HG03095 (cell line): ENCODE results near the gene SLC10A1.
"Not testable (repeated sequence)": the region's sequence is repeated elsewhere in the genome, so short reads cannot be mapped to it uniquely, and the experiment has no call there.

ENCODE experiments used
- ATAC-seq: cut with Tn5 transposase; IDR thresholded peaks from one replicate; pipeline ENCODE4 v1.9.1; 2021; ENCODE audit warnings: moderate library complexity; ENCODE audit not compliant: unreplicated experiment

SLC10A1 gene

DNA sequence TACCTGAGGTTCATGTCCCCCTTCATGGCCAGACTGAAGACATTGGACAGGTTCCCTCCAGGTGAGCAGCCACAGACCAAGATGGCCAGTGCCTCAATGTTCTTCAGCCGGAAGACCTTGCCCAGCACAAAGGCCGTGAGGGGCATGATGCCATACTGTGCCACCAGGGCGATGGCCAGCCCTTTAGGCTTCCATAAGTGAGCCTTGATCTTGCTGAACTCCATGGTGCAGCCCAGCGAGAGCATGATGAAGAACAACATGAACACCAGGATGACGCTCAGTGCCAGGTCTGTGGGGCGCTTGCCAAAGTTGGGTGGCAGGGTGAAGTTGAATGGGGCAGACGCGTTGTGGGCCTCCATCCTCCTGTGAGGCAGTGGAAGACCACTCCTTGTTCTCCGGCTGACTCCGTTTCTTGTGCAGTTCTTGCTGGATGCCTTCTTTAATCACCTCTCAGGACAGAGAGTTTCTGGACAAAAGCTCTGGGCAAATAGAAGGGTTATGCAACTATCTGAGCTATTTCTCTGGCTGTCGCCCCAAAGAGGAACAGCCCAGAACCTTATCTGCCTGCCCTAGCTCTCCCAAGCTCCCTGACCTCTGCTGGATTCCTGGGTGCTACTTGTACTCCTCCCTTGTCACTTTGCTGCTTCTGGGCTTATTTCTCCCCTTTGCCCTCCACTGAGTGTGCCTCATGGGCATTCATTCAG lies at the start of gene SLC10A1:
Gene SLC10A1, minus strand, starts transcription at position 445 of the 704 bp plus-strand sequence. Its CDS starts 86 bp downstream, at position 359.
- ATAC-seq: no peak

DNA sequence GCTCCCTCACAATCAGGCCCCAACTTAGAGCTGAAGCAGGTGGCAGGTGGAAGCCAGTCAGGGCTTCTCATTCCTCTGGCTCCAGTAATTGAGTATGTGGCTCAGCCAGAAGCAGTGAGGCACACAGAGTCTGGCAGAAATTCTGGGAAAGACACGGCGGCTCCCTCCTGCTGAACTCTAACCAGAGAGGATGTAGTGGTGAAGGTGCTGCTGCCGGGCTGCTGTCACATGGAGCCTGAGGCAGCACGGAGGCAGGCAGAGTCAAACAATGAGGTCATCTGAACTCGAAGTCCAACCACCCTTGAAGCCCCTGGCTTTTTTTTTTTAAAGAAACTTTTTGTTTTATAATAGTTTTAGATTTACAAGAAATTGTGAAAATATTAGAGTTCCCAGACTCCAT lies 48.7 kb upstream of the SLC10A1 start:
- no peak for ATAC-seq

DNA sequence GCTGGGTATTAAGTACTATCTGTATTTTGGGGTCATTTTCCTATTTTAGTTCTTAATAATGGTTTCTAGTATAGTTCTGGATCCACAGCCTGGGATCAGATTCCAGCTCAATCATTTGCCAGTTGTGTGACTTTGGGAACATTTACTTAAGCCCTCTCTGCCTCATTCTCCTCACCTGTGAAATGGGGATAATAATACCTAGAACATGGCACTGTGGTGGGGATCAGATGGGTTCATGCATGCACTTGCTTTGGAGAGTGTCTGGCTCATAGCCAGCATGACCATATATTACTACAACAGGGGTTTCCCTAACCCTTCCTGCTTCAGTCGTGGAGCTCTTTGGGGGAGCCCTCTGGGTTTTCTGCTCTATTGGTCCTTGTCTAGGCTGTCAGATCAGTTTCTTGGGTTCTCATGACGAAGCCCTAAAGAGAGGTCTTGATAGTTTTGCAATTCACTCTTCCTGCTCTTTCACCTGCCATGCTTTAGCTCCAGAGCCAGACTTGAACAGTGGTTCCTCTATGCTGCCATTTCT lies 48.1 kb upstream of the SLC10A1 start:
- no peak for ATAC-seq

DNA sequence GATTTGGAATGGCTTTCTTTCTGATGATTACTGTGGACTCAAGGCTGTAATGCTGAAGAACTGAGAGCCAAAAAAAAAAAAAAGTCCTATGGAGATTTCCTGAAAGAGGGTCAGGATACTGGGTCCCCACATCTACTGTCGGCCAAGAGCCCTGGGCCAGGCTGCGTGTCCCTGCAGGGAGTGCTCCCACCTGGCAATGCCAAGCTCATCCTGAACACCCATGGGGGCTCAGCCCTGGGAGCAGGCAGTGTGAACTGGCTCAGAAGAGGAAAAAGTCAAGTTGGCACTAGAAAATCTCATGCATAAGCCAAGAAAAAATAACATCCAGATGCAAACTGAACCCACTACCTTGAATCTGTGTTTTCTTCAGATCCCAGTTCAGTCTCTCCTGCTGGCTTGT lies 47.1 kb upstream of the SLC10A1 start:
- no peak for ATAC-seq

DNA sequence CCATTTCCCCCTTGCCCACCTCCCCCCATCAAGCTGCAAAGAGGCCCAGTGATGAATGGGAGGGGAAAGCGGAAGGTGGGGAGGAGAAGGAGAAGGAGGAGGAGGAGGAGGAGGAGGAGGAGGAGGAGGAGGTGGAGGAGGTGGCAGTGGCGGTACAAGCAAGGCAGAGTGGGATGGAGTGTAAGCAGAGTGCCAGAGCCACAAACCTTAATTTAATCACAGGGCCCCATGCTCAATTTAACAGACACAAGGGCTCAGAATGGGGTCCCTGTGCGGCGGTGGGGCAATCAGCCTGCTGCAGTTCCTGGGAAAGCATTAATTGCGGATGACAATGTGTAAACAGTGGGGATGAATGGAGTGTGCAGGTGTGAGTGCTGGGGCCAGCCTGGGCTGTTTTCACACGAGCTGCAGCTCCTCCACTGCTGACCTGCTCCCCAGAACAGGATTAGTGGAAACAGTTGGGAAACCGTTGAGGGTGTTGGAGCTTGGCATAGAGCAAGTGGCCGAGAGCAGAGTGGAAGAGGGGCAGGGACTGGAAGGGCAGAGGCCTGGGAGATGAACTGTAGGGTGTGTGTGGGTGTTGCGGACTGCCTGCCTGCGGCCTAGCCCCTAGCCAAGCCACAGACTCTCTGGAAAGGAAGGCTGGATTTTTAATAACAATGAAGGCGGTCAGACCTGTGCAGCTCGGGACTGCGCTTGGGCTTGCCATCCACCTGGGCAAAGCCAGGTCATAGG lies 45.8 kb upstream of the SLC10A1 start:
- ATAC-seq: no peak

DNA sequence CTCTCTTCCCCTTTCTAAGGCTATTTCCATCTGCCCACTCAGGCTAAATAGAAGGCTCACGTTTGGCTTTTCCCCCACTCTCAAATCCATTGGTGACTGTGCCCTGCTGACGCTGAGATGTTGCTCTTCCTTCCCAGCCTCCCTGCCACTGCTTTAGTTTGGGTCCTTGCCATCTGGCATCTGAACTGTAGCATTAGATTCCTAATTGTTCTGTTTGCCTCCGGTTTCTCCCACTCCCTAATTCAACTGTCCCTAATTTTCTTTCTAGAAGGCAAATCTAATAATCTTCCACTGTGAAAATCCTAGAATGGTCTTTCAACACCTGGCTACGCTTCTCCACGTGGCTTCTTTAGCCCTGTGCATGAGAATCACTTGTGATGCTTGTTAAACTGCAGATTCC lies 44.6 kb upstream of the SLC10A1 start:
- no peak for ATAC-seq

DNA sequence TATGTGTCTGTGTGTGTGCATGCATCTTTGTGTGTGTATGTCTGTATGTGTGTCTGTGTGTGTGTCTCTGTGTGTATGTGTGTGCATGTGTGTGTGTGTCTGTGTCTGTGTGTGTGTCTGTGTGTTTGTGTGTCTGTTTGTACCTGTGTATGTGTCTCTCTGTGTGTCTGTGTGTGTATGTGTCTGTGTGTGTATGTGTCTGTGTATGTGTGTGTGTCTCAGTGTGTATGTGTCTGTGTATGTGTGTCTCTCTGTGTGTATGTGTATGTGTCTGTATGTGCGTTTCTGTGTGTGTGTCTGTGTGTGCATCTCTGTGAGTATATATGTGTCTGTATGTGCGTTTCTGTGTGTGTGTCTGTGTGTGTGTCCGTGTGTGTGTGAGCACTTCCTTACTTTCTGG lies 42.6 kb upstream of the SLC10A1 start:
- ATAC-seq: no peak

DNA sequence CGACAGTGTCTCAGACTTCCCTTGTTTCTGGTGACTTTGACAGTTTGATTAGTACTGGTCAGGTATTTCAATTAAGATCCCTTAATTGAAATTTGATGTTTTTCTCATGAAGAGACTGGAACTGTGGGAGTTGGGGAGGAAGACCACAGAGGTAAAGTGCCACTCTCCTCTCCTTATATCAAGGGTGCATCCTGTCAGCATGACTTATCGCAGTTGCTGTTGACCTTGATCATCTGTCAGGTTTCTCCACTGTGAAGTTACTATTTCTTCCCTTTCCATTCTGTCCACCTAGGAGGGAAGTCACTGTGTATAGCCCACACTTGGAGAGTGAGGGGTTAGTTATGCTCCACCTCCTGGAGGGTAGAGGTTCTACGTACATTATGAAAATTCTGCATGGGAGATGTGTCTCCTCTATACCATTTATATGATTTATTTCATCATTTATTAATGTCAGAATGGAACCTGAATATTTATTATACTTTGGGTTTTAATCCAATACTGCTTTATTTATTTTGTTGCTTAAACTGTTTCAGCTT lies 41.9 kb upstream of the SLC10A1 start:
- ATAC-seq: no peak

DNA sequence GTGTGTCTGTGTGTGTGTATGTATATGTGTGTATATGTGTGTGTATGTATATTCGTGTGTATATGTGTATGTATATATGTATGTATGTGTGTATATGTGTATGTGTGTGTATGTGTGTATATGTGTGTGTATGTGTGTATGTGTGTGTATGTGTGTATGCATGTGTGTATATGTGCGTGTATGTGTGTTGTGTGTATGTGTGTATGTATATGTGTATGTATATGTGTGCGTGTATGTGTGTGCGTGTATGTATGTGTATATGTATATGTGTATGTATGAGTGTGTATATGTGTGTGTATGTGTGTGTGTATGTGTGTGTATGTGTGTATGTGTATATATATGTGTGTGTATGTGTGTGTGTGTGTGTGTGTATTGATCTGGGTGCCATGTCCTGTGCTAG lies 31.8 kb upstream of the SLC10A1 start:
- no peak for ATAC-seq

DNA sequence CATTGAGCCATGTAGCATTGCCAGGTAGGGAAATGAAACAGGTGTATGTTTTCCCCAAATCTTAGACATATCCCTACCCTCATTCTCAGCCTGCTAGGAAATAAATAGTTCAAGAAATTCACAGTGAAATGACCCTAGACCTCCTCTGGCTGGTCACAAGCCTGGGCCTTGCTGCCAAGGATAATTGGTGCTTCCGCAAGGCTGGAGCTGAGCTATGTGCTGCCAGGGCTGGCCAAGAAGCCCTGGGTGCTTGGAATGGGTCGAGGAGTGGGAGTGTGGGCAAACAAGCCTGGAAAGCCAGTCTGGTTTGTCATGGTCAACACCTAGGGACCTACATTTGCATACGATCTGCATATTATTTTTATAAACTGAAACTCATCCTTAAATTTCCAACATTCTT lies 31.3 kb upstream of the SLC10A1 start:
- ATAC-seq: no peak

GRCh38 chr14:69827560-69827959 lies 30.5 kb upstream of the SLC10A1 start:
- no peak for ATAC-seq

- no peak for ATAC-seq
Measured at GRCh38 chr14:69822456-69822855, 25.4 kb upstream of the SLC10A1 start.

DNA sequence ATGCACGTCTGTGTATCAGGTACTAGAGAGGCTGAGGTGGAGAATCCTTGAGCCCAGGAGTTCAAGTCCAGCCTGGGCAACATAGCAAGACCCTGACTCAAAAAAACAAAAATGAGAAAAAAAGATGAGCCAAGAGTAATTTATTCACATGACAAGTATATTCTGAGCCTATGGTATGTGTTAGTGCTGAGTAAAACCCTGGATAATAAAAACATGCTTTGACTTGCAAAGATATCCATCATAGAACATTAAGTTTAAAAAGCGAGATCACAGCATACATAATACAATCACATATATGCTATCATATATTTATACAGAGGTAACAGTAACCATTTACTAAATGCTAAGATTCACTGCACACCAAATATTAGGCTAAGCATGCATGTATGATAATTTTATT lies 23.9 kb upstream of the SLC10A1 start:
- no peak for ATAC-seq

- no peak for ATAC-seq
Measured at GRCh38 chr14:69819607-69820006, 22.6 kb upstream of the SLC10A1 start.

- ATAC-seq: no peak
Measured at GRCh38 chr14:69818758-69819191, 21.7 kb upstream of the SLC10A1 start.

DNA sequence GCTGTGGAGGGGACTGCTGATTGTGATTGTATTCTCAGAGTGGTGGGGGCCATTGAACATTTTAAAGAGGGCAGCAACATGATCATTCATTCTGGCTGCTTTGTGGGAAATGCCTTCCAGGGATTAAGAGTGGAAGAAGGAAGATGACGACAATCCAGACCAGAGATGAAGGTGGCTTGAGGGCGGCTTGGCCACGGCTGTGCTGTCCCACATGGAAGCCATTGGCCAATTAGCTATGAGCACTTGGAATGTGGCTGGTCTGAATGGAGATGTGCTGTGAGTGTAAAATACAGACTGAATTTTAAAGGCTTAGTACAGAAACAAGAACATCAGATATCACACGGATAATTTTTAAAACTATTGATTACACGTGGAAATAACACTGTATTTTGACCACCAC lies 19.2 kb upstream of the SLC10A1 start:
- no peak for ATAC-seq

DNA sequence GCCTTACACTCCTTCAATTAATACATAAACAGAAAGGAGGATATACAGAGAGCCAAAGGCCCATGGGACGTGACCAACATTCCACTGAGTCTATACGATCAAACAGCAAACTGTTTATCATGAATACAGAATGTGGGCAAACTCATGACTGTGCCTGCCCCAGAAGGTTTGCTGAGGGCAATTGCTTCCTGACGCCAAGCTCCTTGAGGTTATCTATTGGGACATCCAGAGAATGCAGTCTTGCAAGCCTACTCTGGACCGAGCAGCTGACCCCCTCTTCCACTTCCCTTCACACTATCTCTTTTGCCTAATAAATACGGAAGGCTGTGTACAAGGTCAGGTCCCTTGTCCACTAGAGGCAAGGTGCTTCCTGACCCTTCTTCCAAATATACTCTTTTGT lies 18.5 kb upstream of the SLC10A1 start:
- ATAC-seq: no peak

- ATAC-seq: no peak
Measured at GRCh38 chr14:69814397-69814796, 17.4 kb upstream of the SLC10A1 start.

DNA sequence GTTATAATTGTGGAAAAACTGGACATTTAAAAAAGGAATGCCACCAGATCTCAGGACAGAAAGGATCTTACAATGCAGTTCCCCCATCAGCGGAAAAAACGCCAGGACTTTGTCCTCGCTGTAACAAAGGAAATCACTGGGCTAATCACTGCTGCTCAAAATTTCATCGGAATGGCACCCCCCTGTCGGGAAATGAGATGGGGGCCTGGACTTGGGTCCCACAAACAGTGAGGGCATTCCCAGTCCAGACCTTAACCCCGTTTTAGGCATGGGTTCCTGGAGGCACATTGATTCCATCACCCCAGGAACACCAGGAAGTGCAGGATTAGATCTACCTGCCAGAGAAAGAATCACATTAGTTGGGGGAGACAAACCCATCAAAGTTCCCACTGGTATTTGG lies 16.3 kb upstream of the SLC10A1 start:
- not testable (repeated sequence) for ATAC-seq

GRCh38 chr14:69812711-69813110 lies 15.7 kb upstream of the SLC10A1 start:
- no peak for ATAC-seq

- no peak for ATAC-seq
Measured at GRCh38 chr14:69811868-69812252, 14.8 kb upstream of the SLC10A1 start.

- no peak for ATAC-seq
Measured at GRCh38 chr14:69811227-69811867, 14.3 kb upstream of the SLC10A1 start.
